Hematopoietic multipotent progenitor cell (in vitro differentiated cells): ENCODE results near the gene DRC3. TPM values are rescaled to one million over a fixed set of nuclear protein-coding genes. Genes with fewer than 3 reads are reported as not detected.
A peak's percentile ranks its signal among the peaks of the same experiment; 100 is the strongest.
"Not testable (repeated sequence)": the region's sequence is repeated elsewhere in the genome, so short reads cannot be mapped to it uniquely, and the experiment has no call there.

ENCODE experiments used
- DNase-seq, 3 donors: peaks; one replicate each; pipeline ENCODE4 v3.0.0-alpha.2; 2011 to 2015; ENCODE audit warnings: low read depth in 2 of 3, low spot score in 2 of 3
- total RNA-seq: library from RNA; depleted of rRNA; stranded (reverse); fragments of >200 nt; gene quantifications from one replicate; pipeline ENCODE4 v1.2.3, GENCODE V29; 2012

The DRC3 gene, protein sequence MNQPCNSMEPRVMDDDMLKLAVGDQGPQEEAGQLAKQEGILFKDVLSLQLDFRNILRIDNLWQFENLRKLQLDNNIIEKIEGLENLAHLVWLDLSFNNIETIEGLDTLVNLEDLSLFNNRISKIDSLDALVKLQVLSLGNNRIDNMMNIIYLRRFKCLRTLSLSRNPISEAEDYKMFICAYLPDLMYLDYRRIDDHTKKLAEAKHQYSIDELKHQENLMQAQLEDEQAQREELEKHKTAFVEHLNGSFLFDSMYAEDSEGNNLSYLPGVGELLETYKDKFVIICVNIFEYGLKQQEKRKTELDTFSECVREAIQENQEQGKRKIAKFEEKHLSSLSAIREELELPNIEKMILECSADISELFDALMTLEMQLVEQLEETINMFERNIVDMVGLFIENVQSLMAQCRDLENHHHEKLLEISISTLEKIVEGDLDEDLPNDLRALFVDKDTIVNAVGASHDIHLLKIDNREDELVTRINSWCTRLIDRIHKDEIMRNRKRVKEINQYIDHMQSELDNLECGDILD
- 1.3 TPM for total RNA-seq

DNA sequence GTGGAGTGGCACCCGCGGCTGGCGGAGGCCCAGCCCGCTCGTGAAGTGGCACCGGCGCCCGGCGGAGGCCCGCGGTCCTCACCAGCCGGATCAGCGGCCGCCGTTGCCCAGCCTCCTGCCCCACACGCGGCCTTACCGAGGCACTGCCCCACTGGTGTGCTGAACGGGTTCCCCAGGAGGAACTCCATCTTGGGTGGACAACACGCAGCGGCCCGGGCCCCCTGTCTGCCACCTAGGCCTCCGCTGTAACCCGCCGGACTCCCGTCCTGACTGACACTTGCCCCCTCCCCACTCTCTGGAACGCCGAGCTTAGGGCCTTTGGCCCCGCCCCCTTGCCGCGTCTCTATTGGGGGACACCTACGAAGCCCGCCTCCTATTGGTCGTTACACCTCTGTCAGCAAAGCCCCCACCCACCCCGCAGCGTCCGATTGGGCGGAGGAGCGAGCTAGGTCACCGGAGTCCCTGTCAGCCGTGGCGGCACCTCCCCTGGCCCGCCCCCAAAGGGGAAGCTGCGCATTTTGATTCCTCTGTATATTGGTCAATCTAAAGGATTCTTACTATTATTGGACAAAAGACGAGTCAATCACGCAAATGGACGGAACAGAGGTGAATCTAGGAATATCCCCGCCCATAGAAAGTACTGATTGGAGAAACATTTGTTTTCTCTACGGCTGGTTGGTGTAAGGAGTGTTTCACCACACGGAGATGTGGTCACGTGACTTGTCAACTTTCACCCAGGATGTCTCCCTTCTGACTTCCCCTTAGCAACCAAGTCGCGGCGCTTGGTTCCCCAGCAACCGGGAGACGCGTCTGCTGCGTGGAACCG is at the start of gene DRC3, which contains the start of gene TOM1L2:
DRC3 (plus strand) TSS at position 737 of the 826 bp plus-strand sequence. CDS start 4,737 bp downstream, outside the sequence.
TOM1L2 (minus strand) TSS at position 275 of the 826 bp plus-strand sequence; CDS start at position 188, 87 bp downstream.
- DNase-seq, result peak; percentile 98 to 100 (median 100)

DNA sequence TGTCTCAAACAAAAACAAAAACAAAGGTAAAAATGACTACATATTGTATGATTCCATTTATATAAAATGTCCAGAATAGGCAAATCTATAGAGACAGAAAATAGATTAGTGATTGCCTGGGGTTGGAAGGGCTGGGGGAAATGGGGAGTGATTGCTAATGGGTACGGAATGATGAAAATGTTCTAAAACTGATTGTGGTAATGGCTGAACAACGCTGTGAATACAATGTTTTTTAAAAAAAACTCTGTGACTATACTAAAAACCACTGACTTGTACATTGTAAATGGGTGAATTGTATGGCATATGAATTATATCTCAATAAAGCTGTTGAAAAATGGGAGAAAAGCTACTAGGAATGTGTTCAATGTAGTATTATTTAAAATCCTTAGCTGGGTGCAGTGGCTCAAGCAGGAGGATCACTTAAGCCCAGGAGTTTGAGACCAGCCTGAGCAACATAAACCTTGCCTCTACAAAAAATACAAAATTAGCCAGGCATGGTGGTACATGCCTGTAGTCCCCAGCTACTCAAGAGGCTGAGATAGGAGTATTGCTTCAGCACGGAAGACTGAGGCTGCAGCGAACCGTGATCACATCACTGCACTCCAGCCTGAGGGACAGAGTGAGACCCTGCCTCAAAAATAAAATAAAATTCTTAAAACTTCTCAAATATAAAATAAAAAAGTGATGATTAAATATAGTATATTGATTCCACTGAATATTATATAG is 48.4 kb upstream of the DRC3 start:
- no peak for DNase-seq

DNA sequence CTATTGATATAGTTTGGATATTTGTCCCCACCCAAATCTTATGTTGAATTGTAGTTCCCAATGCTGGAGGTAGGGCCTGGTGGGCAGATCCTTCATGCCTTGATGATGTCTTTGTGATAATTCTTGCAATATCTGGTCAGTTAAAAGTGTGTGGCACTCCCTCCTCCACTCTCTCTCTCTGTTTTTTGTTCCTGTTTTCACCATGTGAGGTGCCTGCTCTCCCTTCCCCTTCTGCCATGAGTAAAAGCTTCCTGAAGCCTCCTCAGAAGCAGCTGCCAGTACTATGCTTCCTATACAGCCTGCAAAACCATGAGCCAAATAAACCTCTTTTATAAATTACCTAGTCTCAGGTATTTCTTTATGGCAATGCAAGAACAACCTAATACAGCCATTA is 47.8 kb upstream of the DRC3 start:
- no peak for DNase-seq

DNA sequence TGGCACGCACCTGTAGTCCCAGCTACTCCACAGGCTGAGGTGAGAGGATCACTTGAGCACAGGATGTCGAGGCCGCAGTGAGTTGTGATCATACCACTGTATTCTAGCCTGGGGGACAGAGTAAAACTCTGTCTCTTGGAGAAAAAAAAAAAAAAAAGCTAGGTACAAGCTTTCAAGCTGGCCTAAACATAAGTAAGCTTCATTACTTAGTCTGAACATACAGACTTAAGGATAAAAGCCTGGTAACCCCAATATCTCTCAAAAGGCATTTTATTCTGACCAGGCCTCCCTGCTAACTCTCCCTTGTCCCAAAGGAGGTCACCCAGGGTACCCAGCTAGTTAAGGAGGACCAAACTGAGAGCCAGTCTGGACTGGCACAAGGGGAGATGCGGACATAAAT is 46.6 kb upstream of the DRC3 start:
- DNase-seq, result no peak

DNA sequence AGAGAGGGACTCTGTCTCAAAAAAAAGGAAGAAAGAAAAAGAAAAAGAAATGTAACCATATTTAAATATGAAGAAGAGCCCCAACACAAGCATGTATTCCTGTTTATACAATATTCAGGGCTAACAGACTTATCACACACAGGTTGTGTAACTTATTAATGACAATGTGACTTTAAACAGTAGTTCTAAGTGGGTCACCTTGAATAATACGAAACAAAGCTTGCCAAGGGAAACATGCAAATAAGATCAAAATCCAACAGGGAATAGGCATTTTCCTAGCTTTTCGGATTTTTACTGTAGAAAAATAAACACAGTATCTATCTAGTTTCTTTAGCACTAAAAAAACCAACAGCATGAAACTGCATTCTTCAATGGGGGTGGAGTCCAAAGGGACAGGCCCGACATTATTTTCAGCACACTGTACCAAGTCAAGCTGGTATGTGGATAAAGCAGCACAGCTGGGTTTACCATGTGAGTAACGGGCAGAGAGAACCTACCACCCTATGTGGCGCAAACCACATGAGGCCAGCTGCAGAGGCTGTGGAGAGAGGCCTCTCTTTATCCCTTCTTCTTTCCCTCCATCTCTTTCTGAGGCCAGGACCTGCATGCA is 45.7 kb upstream of the DRC3 start:
- DNase-seq, result no peak

DNA sequence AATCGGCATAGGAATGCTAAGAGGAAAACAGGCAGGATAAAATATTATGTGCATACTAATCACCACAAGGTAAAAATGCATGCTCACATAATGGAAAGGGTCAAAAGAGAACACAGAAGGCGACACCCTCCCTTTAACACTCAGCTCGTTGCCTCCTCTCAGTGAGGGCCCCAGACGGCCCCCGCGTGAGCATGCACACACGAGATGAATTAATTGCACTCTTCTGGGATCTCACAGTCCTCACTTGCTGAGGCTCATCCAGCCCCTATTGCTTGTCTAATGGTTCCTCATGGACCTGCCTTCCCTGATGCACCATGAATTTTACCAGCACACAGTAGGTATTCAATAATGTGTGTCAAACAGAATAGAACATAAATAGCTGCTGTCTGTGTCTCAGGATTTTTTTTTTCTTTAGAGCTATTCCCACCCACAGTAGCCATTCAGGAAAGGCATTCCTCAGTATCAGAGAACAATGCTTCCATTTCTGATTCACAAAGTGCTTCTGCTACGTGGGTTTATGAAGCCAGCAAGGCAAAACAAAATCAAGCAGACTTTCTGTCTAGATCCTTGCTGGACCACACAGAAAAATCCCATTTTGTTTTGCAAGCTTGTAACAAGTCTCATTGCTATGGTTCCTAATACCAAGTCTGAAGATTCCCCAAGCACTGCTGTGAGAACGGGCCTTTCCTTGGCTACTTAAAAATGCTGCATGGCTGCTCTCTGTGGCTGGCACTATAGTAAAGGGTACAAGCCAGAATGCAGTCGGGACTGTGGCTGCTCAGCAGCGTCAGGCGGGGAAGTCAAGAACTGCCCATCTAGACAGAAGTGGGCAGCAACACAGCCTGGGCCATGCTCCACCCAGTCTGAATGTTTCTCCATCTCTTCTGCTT is 44.0 kb upstream of the DRC3 start:
- DNase-seq, result no peak

DNA sequence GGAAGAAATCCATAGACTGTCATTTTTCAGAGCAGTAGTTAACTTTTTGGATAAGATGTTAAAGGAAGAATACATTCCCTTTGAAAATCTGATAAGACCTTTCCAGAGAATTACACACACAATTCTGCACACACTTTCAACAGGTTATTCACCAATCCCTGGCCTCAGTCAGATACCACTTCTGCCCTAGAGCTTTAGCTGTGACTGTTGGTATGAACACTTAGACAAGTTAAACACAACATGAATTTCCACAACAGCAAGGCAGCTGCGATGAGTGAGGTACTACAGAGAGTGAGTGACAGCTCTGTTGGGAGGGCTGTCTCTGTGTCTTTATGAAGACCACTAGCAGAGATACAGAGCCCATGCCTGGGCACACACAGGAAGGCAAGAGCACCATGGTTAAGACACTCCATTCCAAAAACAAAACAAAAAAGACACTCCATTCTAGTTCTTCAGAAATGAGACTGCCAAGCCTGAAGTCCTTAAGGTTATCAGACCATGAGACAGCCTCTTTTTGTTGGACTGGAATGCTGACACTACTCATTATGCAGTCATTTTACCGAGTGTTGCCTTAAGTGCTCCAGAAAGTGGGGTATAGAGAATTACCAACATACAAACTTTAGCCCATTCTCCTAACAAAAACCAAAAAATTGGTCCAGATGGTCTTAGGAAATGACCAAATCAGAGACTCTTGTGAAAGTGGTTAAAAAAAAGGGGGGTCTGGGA is 42.8 kb upstream of the DRC3 start:
- DNase-seq, result no peak

DNA sequence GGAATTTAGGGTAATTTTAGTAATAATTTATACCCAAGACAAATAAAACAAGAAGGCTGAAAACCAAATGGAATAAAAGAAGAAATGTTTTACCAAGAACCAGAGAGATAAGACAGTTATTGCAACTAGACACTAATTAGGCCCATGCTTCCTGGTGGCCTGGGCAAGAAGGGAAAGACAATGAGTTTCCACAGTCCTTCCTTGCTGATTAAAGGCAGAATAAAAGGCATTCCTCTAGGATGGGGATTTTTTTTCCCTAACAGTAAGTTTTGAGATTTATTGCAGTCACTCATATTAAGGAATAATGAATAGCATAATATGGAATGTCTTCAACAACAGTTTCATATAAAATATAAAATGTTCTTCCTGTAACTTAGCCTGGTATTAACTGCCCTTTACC is 42.0 kb upstream of the DRC3 start:
- no peak for DNase-seq

DNA sequence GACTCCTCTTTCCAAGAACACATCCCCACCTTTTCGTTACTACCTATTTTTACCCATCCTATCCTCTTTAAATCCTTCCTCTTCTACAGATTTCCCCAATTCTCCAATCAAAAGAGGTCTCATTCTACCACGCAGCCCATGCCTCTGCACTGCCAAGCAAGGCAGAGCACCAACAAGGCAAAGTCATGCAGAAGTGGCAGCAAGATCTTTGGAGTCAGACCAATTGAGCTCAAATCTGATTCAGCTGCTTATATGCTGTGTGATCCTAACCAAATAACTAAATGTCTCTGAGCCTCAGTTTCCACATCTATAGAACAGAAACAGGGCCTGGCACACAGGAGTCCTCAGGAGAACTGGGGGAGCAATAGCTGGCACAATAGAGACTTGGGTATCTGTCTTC is 41.5 kb upstream of the DRC3 start:
- no peak for DNase-seq

DNA sequence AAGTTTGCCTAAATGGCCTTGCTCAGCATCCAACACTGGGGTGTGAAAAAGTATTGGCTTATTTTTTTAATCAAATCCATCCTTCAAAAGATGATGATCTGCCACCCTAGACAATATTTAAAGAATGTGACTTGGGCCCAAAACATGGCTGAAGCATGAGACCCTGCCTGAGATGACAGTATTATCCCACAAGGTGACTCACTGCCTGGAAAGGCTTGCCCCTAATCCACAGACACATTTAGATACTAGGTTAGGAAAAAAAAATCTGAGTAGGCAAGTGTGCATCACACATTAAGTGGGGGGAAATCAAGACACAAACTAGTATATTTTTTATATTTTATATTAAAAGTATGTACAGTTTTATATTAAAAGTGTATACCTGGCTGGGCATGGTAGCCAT is 38.9 kb upstream of the DRC3 start:
- no peak for DNase-seq

DNA sequence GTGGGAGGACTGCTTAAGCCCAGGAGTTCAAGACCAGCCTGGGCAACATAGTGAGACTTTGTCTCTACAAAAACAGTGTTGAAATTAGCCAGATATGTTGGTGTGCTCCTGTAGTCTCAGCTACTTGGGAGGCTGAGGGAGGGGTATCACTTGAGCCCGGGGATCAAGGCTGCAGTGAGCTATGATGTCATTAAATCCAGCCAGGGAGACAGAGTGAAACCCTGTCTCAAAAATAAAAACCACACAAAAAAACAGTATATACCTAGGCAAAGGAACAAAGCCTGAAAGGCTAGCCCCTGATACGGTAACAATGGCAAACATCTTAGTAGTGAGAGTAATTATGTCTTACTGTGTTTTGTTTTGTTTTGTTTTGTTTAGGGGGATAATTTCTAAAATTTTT is 38.4 kb upstream of the DRC3 start:
- DNase-seq, result no peak

DNA sequence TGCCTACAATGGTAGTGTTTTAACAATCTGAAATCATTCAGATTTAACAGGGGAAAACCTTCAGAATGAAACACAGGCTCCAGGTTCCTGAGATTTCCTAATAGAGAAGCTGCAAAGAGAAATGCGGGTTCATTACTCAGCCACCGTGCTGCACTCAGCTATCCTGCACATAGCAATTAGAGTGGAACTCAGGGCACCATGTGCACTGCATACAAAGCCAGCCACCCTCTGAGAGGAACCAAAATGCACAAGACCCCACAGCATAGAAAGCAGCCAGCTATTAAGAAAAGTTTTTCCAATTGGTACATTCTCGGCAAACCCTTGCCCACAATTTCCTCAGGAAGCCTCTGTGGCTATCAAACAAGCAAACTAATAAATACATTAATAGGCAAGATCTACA is 37.9 kb upstream of the DRC3 start:
- DNase-seq, result peak in 1 of 3 donors; percentile 31

DNA sequence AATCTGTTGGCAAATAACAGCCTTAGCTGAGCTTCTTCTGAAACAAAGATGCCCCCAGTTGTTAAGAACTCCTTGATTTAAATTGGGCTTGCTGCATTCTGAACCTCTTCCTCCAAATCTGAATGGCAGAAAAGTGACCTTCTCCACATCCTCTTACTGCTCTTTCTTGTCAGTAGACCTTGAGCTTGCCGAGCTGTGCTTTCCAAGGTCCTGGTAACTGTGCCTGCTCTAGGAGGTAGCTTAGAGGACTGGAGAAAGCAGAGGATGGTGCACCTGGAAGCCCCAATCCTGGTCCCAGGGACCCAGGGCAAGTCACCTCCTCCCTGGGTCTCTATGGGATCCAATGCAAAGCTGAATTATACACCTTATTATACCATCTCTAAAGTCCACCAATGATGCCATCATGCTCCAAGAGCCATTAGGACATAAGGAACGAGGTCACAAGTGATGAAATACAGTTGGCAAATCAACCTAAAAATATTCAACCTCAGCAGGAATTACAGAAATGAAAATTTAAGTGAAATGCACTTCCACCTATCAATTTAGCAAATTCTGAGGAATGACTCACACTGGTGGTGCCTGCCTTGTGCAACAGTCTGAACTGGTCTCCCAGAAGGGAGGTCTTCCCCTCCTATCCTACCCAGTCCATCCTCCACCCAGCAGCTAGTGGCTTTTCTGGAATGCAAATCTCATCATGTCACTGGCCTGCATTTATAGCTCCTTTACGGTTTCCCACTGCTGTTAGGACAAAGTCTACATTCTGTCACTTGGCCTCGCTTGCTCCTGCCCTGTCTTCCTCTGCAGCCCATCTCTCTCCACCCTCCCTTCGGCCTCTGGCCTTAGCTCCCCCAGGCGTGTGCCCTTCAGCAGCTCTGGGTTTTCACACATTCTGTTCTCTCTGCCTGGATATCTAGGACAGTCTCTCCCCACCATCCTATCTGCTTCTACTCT is 37.1 kb upstream of the DRC3 start:
- DNase-seq, result no peak

DNA sequence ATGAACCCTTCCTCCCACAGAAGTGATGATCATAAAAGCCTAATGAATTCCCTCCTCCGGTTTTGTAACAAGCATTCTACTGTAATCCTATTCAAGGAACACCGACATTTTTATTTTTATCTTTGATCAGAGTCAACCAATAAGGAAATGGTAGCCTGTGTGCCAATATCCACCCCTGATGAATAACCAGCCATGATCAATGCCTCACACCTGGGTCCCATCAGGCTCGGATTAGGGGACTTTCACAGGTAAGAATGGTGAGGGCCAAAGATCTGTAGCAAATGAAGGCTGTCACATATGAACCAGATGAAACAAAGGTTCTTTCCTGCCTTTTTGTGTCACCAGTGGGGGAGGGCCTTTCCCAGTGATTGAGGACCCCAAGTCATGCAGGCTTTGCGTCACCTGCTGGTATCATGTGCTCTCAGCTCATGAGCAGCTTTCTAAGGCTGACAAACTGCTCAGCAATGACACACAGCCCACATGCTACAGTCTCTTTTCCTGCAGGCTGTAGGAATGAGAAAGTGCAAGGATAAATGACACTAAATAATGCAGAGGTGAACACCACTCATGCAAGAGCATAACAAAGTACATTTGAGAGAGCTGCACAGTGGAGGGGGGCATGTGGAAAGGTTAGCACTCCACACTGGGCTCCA is 35.3 kb upstream of the DRC3 start:
- no peak for DNase-seq

DNA sequence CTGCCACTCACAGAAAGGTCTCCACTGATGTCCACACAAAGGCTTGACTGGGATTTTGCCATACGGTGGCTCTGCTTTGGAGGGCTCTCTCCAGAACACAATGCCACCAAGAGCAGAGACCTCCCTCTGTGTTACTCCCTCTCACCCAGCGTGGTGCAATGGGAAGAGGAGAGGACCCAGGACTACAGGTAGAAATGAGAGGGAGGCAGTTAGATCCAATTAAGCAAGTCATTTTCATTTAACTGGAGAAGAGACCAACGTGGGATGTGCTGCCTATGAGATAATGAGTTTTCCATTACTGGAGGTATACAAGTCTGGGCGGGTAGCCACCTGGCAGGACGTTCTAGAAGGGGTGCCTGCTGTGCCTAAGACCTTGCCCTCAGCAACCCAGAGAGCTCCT is 34.7 kb upstream of the DRC3 start:
- no peak for DNase-seq

DNA sequence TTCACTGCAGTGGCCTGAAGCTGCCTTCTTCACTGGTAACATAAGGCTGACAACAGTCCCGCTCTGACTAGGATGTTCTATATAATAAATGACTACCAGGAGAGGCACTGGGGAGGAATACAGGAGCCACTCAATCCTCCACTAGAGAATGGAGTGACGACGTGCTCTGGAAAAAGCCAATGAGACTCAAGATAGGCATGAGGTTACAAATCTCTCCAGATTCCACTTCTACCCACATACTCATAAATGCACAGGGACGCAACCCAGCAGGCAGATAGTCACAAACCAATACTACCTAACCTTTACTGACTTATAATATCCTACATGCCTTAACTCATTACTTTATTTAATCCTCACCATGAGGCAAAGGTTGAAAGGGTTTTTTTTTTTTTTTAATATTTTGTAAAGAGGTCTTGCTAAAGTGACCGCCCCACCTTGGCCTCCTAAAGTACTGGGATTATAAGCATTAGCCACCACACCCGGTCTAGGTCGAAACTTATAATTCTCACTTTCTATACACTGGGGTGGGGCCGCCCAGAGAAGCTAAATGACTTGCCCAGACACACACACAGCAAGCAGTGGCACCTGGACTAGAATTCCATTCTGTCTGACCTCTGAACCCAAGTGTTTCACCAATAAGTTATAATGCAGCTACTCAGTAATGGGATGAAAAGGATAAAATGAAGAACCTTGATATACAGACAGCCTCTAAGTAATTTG is 34.1 kb upstream of the DRC3 start:
- no peak for DNase-seq

DNA sequence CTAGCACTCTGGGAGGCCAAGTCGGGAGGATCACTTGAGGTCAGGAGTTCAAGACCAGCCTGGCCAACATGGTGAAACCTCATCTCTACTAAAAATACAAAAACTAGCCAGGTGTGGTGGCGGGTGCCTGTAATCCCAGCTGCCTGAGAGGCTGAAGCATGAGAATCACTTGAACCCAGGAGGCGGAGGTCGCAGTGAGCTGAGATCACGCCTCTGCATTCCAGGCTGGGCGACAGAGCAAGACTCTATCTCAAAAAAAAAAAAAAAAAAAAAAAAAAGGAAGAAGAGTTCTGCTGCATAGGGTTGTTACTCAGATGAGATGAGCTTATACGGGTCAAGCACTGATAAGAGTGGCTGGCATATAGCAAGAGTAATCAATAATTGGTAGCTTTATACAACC is 32.7 kb upstream of the DRC3 start:
- DNase-seq, result not testable (repeated sequence)
